H1 (cell line): ENCODE measurements around the gene UBE2L6. TPM values are rescaled to one million over a fixed set of nuclear protein-coding genes. Genes with fewer than 3 reads are reported as not detected.

Experiments
- ATF3 ChIP-seq: IDR thresholded peaks from 2 replicates; pipeline ENCODE4 v1.6.1; 2011; ENCODE audit warnings: low read depth, mild to moderate bottlenecking, low read length; ENCODE audit not compliant: insufficient read depth
- BCL11A ChIP-seq, 2 experiments: IDR thresholded peaks; one replicate each; pipeline ENCODE4 v1.6.1; 2011; ENCODE audit warnings: low read depth in 2 of 2, low read length in 2 of 2, mild to moderate bottlenecking in 2 of 2
- CHD1 ChIP-seq: IDR thresholded peaks from 2 replicates; pipeline ENCODE4 v1.6.1; 2012; ENCODE audit warnings: low read depth, low read length, improper control_type of control experiment
- CHD2 ChIP-seq: IDR thresholded peaks from 2 replicates; pipeline ENCODE4 v1.6.1; 2012; ENCODE audit warnings: low read length, improper control_type of control experiment
- CHD7 ChIP-seq: fragments of 300-600 bp; sonication (generic); IDR thresholded peaks from 2 replicates; pipeline ENCODE4 v1.7.1; 2012; ENCODE audit warnings: low read length, moderate library complexity, mild to moderate bottlenecking, inconsistent platforms; ENCODE audit not compliant: insufficient replicate concordance
- CTBP2 ChIP-seq: IDR thresholded peaks from 2 replicates; pipeline ENCODE4 v1.7.0; 2011; ENCODE audit warnings: borderline replicate concordance, mild to moderate bottlenecking, moderate library complexity, mixed read lengths, low read length; ENCODE audit not compliant: insufficient read depth, insufficient read length
- FOSL1 ChIP-seq: IDR thresholded peaks from 2 replicates; pipeline ENCODE4 v1.6.1; 2011; ENCODE audit warnings: mild to moderate bottlenecking, low read depth, low read length, moderate library complexity; ENCODE audit not compliant: insufficient read depth
- RAD21 ChIP-seq, 2 experiments: IDR thresholded peaks in 1 of 2; conservative IDR thresholded peaks in 1 of 2; 2 replicates each; pipeline ENCODE4 v1.6.1; 2011; ENCODE audit warnings: low read depth in 2 of 2, low read length in 2 of 2, improper control_type of control experiment in 1 of 2, inconsistent platforms in 1 of 2, mild to moderate bottlenecking in 1 of 2, moderate library complexity in 1 of 2
- SP4 ChIP-seq: IDR thresholded peaks from 2 replicates; pipeline ENCODE4 v1.6.1; 2012; ENCODE audit warnings: low read length, inconsistent platforms
- TAF7 ChIP-seq: optimal IDR thresholded peaks from 2 replicates; pipeline ENCODE3; 2011; ENCODE audit warnings: low read depth, mild to moderate bottlenecking, inconsistent platforms, low read length, moderate library complexity, borderline replicate concordance
- polyA plus RNA-seq, 7 experiments: library from polyadenylated mRNA; depleted of rRNA in 3 of 7; stranded (reverse) in 5 of 7; unstranded in 2 of 7; fragments of >200 nt in 5 of 7; fragments of 200-250 nt in 2 of 7; gene quantifications; 1 replicate in 5 of 7; 2 replicates in 1 of 7; 4 replicates in 1 of 7; pipeline versions ENCODE4 v1.2.1 to v1.2.3, GENCODE V29; 2011 to 2013; ENCODE audit warnings: missing spikeins in 2 of 7, mixed read lengths in 2 of 7
- total RNA-seq: library from RNA; stranded (reverse); fragmentation: NEBNext Ultra II Directional; extraction: Animal tissue kit (Norgen Biotek cat#: 25700); gene quantifications from 2 replicates; pipeline ENCODE4 v1.2.1, GENCODE V29; 2021

UBE2L6 gene
- total and polyA plus RNA-seq, 2 of the 8 experiments (the other 6 are each of a cell fraction or from before 2014, with no cell fraction given): 67.8 to 89.2 TPM

GRCh38 chr11:57529012-57529411, 38.5 kb downstream of the UBE2L6 start (continued):
- TF ChIP-seq CHD7 (no peak), TAF7 (no peak), CHD2 (no peak), FOSL1 (no peak), RAD21 (IDR thresholded peaks at IDR 0.05 in 1 of 2, conservative IDR thresholded peaks at IDR 0.05 in 1 of 2; ENCODE audit: low read depth in 2 of 2, low read length in 2 of 2) (no peak), BCL11A (IDR thresholded peaks at IDR 0.05; ENCODE audit: low read depth in 2 of 2, low read length in 2 of 2) (no peak), CTBP2 (no peak), CHD1 (no peak), SP4 (no peak), ATF3 (no peak)
